HCT116 (cell line): ENCODE results near the gene RPS6KC1.

Experiments used
- ATF3 ChIP-seq: IDR thresholded peaks from 2 replicates; pipeline ENCODE4 v1.6.1; 2012
- CBX3 ChIP-seq: IDR thresholded peaks from 2 replicates; pipeline ENCODE4 v1.6.1; 2012; ENCODE audit warnings: low read depth
- CEBPB ChIP-seq: IDR thresholded peaks from 2 replicates; pipeline ENCODE4 v1.6.1; 2012; ENCODE audit warnings: low read depth
- CTCF ChIP-seq, 3 experiments: fragments of 200-600 bp in 1 of 3; sonication (generic) in 1 of 3; IDR thresholded peaks in 2 of 3; conservative IDR thresholded peaks in 1 of 3; 2 replicates each; pipeline ENCODE4 v1.5.1; 2012 to 2017; ENCODE audit warnings: low read depth in 2 of 3, low read length in 2 of 3, antibody characterized with exemption in 1 of 3, borderline replicate concordance in 1 of 3, control low read depth in 1 of 3, mild to moderate bottlenecking in 1 of 3, mixed read lengths in 1 of 3, mixed run types in 1 of 3, moderate library complexity in 1 of 3; ENCODE audit not compliant: insufficient read depth in 1 of 3
- EZH2 ChIP-seq: fragments of 200-600 bp; sonication (generic); IDR thresholded peaks from 2 replicates; pipeline ENCODE4 v1.6.1; 2017; ENCODE audit warnings: antibody characterized with exemption, mixed run types
- POLR2A ChIP-seq: IDR thresholded peaks from 2 replicates; pipeline ENCODE4 v1.7.0; 2011; ENCODE audit warnings: borderline replicate concordance; ENCODE audit not compliant: insufficient read depth, insufficient read length; ENCODE audit errors: extremely low read depth
- POLR2AphosphoS5 ChIP-seq: IDR thresholded peaks from 2 replicates; pipeline ENCODE4 v1.6.1; 2011; ENCODE audit warnings: mild to moderate bottlenecking, low read depth, low read length, moderate library complexity
- SIN3A ChIP-seq: IDR thresholded peaks from 2 replicates; pipeline ENCODE4 v1.6.1; 2012; ENCODE audit warnings: low read depth
- ZNF274 ChIP-seq: fragments of 200-500 bp; sonication (Bioruptor generic); IDR thresholded peaks from 2 replicates; pipeline ENCODE4 v1.6.1; 2014; ENCODE audit warnings: mild to moderate bottlenecking, low read depth, low read length, inconsistent platforms

GRCh38 chr1:213154056-213154685, 103.1 kb downstream of the RPS6KC1 start:
- TF ChIP-seq EZH2 (no peak), ATF3 (no peak), POLR2A (no peak), CTCF (IDR thresholded peaks at IDR 0.05 in 2 of 3, conservative IDR thresholded peaks at IDR 0.05 in 1 of 3; ENCODE audit: borderline replicate concordance in 1 of 3, insufficient read depth in 1 of 3, low read depth in 2 of 3, low read length in 2 of 3) (no peak), ZNF274 (no peak), CEBPB (no peak), SIN3A (no peak), CBX3 (no peak), POLR2AphosphoS5 (no peak)
